HL-60 (cell line): ENCODE results near the gene MX2.

Experiments used
- TF ChIP-seq, protein P1 (sequence below): IDR thresholded peaks from 2 replicates; pipeline ENCODE4 v1.6.1; 2012; ENCODE audit warnings: low read depth; ENCODE audit not compliant: insufficient replicate concordance
- TF ChIP-seq, protein P2 (sequence below): IDR thresholded peaks from one replicate; pipeline ENCODE4 v1.5.1; 2011; ENCODE audit warnings: low read length, control low read depth, inconsistent platforms; ENCODE audit not compliant: insufficient read depth

DNA sequence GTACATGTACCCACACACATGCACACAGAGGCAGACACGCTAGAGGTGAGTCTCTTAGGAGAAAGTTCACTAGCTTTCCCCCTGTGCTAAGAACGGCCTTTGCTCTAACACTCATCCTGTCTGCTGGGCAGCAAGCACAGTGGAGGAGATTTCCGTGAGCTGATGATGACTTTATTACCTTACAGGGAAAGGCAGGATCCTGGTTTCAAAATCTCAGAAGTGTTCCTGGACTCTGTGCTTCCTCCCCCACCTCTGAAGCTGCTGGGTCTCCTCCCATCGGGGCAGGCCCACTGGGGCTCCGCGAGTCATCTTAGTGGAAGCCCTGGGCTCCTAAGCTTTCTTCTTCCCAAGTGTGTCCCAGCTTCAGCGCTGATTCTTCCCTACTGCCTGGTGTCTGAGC, 42.6 kb upstream of the MX2 start:
- TF ChIP-seq, protein P1, sequence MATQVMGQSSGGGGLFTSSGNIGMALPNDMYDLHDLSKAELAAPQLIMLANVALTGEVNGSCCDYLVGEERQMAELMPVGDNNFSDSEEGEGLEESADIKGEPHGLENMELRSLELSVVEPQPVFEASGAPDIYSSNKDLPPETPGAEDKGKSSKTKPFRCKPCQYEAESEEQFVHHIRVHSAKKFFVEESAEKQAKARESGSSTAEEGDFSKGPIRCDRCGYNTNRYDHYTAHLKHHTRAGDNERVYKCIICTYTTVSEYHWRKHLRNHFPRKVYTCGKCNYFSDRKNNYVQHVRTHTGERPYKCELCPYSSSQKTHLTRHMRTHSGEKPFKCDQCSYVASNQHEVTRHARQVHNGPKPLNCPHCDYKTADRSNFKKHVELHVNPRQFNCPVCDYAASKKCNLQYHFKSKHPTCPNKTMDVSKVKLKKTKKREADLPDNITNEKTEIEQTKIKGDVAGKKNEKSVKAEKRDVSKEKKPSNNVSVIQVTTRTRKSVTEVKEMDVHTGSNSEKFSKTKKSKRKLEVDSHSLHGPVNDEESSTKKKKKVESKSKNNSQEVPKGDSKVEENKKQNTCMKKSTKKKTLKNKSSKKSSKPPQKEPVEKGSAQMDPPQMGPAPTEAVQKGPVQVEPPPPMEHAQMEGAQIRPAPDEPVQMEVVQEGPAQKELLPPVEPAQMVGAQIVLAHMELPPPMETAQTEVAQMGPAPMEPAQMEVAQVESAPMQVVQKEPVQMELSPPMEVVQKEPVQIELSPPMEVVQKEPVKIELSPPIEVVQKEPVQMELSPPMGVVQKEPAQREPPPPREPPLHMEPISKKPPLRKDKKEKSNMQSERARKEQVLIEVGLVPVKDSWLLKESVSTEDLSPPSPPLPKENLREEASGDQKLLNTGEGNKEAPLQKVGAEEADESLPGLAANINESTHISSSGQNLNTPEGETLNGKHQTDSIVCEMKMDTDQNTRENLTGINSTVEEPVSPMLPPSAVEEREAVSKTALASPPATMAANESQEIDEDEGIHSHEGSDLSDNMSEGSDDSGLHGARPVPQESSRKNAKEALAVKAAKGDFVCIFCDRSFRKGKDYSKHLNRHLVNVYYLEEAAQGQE: no peak
- TF ChIP-seq, protein P2, sequence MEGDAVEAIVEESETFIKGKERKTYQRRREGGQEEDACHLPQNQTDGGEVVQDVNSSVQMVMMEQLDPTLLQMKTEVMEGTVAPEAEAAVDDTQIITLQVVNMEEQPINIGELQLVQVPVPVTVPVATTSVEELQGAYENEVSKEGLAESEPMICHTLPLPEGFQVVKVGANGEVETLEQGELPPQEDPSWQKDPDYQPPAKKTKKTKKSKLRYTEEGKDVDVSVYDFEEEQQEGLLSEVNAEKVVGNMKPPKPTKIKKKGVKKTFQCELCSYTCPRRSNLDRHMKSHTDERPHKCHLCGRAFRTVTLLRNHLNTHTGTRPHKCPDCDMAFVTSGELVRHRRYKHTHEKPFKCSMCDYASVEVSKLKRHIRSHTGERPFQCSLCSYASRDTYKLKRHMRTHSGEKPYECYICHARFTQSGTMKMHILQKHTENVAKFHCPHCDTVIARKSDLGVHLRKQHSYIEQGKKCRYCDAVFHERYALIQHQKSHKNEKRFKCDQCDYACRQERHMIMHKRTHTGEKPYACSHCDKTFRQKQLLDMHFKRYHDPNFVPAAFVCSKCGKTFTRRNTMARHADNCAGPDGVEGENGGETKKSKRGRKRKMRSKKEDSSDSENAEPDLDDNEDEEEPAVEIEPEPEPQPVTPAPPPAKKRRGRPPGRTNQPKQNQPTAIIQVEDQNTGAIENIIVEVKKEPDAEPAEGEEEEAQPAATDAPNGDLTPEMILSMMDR: no peak
